K562 (cell line): ENCODE results near the gene DAPK1. TPM values are rescaled to one million over a fixed set of nuclear protein-coding genes. Genes with fewer than 3 reads are reported as not detected.

Experiments used
- ATAC-seq: fragments of 200-7000 bp; cut with Tn5 transposase; 3 replicates; pipeline ENCODE4 v1.9.1; 2020; ENCODE audit warnings: moderate library complexity
- BruUV-seq: library from RNA; stranded (reverse); fragments of 400-500 nt; replicated peaks from 2 replicates; lab custom pipeline; 2021; lab: Mats Ljungman, UMichigan
- CTCF ChIA-PET: fragments of 300-600 bp; formaldehyde crosslinking; extraction: SDS; loops from one replicate; lab custom pipeline; 2021; ENCODE audit warnings: low intra/inter-chr PET ratio; lab: Yijun Ruan, JAX
- POLR2A ChIA-PET: fragments of 300-600, 350-650 bp; sonication (Branson Sonifier 250); formaldehyde crosslinking; extraction: SDS; loops from one replicate; lab custom pipeline; 2021; ENCODE audit warnings: antibody characterized with exemption, inconsistent platforms; lab: Yijun Ruan, JAX
- DNase-seq, 4 experiments: peaks; one replicate each; pipeline versions ENCODE4 v3.0.0 to v3.0.0-alpha.2; 2011 to 2018; ENCODE audit warnings: low spot score in 3 of 4, mixed read lengths in 3 of 4; ENCODE audit errors: extremely low read depth in 1 of 4
- FAIRE-seq: peaks from 2 replicates; lab custom pipeline; 2011; peaks lifted over from hg19 to GRCh38; lab: Jason Lieb, UNC
- H2AFZ ChIP-seq: 2 replicates; pipeline ENCODE4 v1.6.0; 2011; ENCODE audit warnings: low read depth, low read length, control low read depth, inconsistent platforms
- H3K27ac ChIP-seq: fragments of 200-600 bp; 3 replicates; pipeline ENCODE4 v1.8.0; 2011; ENCODE audit warnings: low read depth, mild to moderate bottlenecking, control low read depth, inconsistent platforms, low read length, moderate library complexity, mixed read lengths; ENCODE audit errors: extremely low read depth
- H3K27me3 ChIP-seq, 2 experiments: fragments of 300-600 bp in 1 of 2; 2 replicates in 1 of 2; 3 replicates in 1 of 2; pipeline versions ENCODE4 v1.6.0 to v1.8.0; 2011; ENCODE audit warnings: inconsistent platforms in 2 of 2, low read length in 2 of 2, mild to moderate bottlenecking in 1 of 2, mixed read lengths in 1 of 2, moderate library complexity in 1 of 2; ENCODE audit not compliant: control insufficient read depth in 2 of 2, insufficient read depth in 2 of 2
- H3K36me3 ChIP-seq: fragments of 300-600 bp; 3 replicates; pipeline ENCODE4 v1.8.0; 2011; ENCODE audit warnings: mild to moderate bottlenecking, low read length, inconsistent platforms; ENCODE audit not compliant: control insufficient read depth, insufficient read depth
- H3K4me1 ChIP-seq, 2 experiments: fragments of 200-600 bp in 1 of 2; replicated peaks in 1 of 2; 2 replicates in 1 of 2; 3 replicates in 1 of 2; pipeline versions ENCODE4 v1.5.1 to v1.8.0; 2011; ENCODE audit warnings: inconsistent platforms in 2 of 2, low read length in 2 of 2, mild to moderate bottlenecking in 1 of 2, mixed read lengths in 1 of 2, moderate library complexity in 1 of 2; ENCODE audit not compliant: control insufficient read depth in 2 of 2, insufficient read depth in 2 of 2
- H3K4me2 ChIP-seq: 2 replicates; pipeline ENCODE4 v1.6.1; 2011; ENCODE audit warnings: low read length, control low read depth, inconsistent platforms, mixed read lengths; ENCODE audit not compliant: insufficient read depth
- H3K4me3 ChIP-seq: fragments of 200-600 bp; sonication (generic), shearing (Covaris generic); 2 replicates; pipeline ENCODE4 v1.5.1; 2016; ENCODE audit warnings: control low read depth, inconsistent platforms
- H3K79me2 ChIP-seq: fragments of 200-600 bp; 3 replicates; pipeline ENCODE4 v1.8.0; 2011; ENCODE audit warnings: low read length, inconsistent platforms; ENCODE audit not compliant: control insufficient read depth, insufficient read depth
- H3K9ac ChIP-seq, 2 experiments: 2 replicates each; pipeline versions ENCODE4 v1.6.0 to v1.6.1; 2011; ENCODE audit warnings: low read depth in 2 of 2, low read length in 2 of 2, control low read depth in 1 of 2, inconsistent platforms in 1 of 2, mild to moderate bottlenecking in 1 of 2, mixed read lengths in 1 of 2; ENCODE audit not compliant: insufficient read depth in 1 of 2
- H3K9me1 ChIP-seq: one replicate; pipeline ENCODE4 v1.6.0; 2011; ENCODE audit warnings: inconsistent platforms, mild to moderate bottlenecking, low read length, moderate library complexity; ENCODE audit not compliant: control insufficient read depth, insufficient read depth
- H3K9me3 ChIP-seq: replicated peaks from 2 replicates; pipeline ENCODE4 v1.5.1; 2011; ENCODE audit warnings: low read depth, low read length, inconsistent platforms; ENCODE audit not compliant: control insufficient read depth, insufficient read depth
- H4K20me1 ChIP-seq: replicated peaks from 2 replicates; pipeline ENCODE4 v1.6.1; 2011; ENCODE audit warnings: low read length, inconsistent platforms, mixed read lengths; ENCODE audit not compliant: control insufficient read depth, insufficient read depth
- RUNX1 ChIP-seq: sonication (generic); IDR thresholded peaks from 2 replicates; pipeline ENCODE4 v1.6.1; 2016; ENCODE audit warnings: antibody characterized with exemption, low read depth
- ZNF24 ChIP-seq: fragments of 450-650 bp; IDR thresholded peaks from 2 replicates; pipeline ENCODE4 v1.6.1; 2016
- ZNF696 ChIP-seq: fragments of 250-450 bp; sonication (Bioruptor Pico); conservative IDR thresholded peaks from 2 replicates; pipeline ENCODE4 v1.4.0; 2020; ENCODE audit warnings: mild to moderate bottlenecking, moderate library complexity
- WGBS: fragments of 100-300 bp; shearing (Covaris generic); methylation state at CpG from one replicate; pipeline ENCODE4 v1.1.6; 2016; ENCODE audit warnings: low coverage, mixed read lengths; ENCODE audit not compliant: insufficient coverage; ENCODE audit errors: missing lambda C conversion rate; 5-methylcytosine and 5-hydroxymethylcytosine counted together
- in situ Hi-C: fragments of 300-500 bp; cut with MboI; formaldehyde crosslinking; loops from 4 replicates; pipeline ENCODE4 v1.15.0; 2018; ENCODE audit warnings: inconsistent platforms, mixed read lengths
- intact Hi-C: fragments of 100-400 bp; cut with micrococcal nuclease; formaldehyde crosslinking; loops from 2 replicates; pipeline ENCODE4 v1.14.2; 2022
- polyA plus RNA-seq, 8 experiments: library from polyadenylated mRNA; depleted of rRNA in 4 of 8; stranded (reverse) in 5 of 8; unstranded in 3 of 8; fragments of >200 nt; fragmentation: Nextera tagmentation in 2 of 8; fragmentation: Illumina TruSeq in 1 of 8; extraction: Ambion mirVana in 2 of 8; extraction: Trizol in 1 of 8; gene quantifications; 2 replicates each; pipeline versions ENCODE4 v1.2.1 to v1.2.3, GENCODE V29; 2011 to 2014; ENCODE audit warnings: inconsistent platforms in 1 of 8, missing spikeins in 1 of 8
- total RNA-seq, 7 experiments: library from RNA; depleted of rRNA in 6 of 7; stranded (reverse); fragments of >200 nt in 6 of 7; fragmentation: Illumina TruSeq in 2 of 7; extraction: Trizol in 2 of 7; gene quantifications; 2 replicates each; pipeline versions ENCODE4 v1.2.1 to v1.2.3, GENCODE V29; 2011 to 2021; ENCODE audit warnings: low replicate concordance in 1 of 7
- TF ChIP-seq, protein P1 (sequence below), 2 experiments: IDR thresholded peaks; 2 replicates each; pipeline ENCODE4 v1.6.1; 2012; ENCODE audit warnings: improper control_type of control experiment in 2 of 2, low read depth in 2 of 2, low read length in 2 of 2, borderline replicate concordance in 1 of 2
- TF ChIP-seq, protein P2 (sequence below): sonication (generic); formaldehyde crosslinking; IDR thresholded peaks from 2 replicates; pipeline ENCODE4 v1.8.1; 2023; ENCODE audit warnings: mild to moderate bottlenecking, missing genetic modification reagents

DAPK1 gene
- total and polyA plus RNA-seq, 9 of the 15 experiments (the other 6 are each of a cell fraction or from before 2014, with no cell fraction given) = 1.7 to 26.4 (median 15.8) TPM

GRCh38 chr9:87630846-87631245 is 133.2 kb downstream of the DAPK1 start:
- H3K9me3 ChIP-seq = no peaks in the 10 kb centered on the region
- no TSS peak for BruUV-seq
- H4K20me1 ChIP-seq = no peaks in the 10 kb centered on the region
- H3K4me3 ChIP-seq = no peak overlapping the region
- no peak for ATAC-seq
- no peak for FAIRE-seq
- H3K4me1 ChIP-seq = no peaks in the 10 kb centered on the region
- intact Hi-C loops (no loop called here), in situ Hi-C loops (no loop called here)
- no peak overlapping the region for H3K9ac ChIP-seq
- 74% methylated on average over 3 of the region's 3 CpGs for whole genome bisulfite sequencing
- TF ChIP-seq, protein P1, sequence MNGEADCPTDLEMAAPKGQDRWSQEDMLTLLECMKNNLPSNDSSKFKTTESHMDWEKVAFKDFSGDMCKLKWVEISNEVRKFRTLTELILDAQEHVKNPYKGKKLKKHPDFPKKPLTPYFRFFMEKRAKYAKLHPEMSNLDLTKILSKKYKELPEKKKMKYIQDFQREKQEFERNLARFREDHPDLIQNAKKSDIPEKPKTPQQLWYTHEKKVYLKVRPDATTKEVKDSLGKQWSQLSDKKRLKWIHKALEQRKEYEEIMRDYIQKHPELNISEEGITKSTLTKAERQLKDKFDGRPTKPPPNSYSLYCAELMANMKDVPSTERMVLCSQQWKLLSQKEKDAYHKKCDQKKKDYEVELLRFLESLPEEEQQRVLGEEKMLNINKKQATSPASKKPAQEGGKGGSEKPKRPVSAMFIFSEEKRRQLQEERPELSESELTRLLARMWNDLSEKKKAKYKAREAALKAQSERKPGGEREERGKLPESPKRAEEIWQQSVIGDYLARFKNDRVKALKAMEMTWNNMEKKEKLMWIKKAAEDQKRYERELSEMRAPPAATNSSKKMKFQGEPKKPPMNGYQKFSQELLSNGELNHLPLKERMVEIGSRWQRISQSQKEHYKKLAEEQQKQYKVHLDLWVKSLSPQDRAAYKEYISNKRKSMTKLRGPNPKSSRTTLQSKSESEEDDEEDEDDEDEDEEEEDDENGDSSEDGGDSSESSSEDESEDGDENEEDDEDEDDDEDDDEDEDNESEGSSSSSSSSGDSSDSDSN (IDR thresholded peaks at IDR 0.05; ENCODE audit: borderline replicate concordance in 1 of 2, low read depth in 2 of 2, low read length in 2 of 2) = no peak
- TF ChIP-seq ZNF696 (CRISPR knock-in tag) = no peak
- no peak for TF ChIP-seq RUNX1
- no peak for TF ChIP-seq ZNF24
- TF ChIP-seq, protein P2, sequence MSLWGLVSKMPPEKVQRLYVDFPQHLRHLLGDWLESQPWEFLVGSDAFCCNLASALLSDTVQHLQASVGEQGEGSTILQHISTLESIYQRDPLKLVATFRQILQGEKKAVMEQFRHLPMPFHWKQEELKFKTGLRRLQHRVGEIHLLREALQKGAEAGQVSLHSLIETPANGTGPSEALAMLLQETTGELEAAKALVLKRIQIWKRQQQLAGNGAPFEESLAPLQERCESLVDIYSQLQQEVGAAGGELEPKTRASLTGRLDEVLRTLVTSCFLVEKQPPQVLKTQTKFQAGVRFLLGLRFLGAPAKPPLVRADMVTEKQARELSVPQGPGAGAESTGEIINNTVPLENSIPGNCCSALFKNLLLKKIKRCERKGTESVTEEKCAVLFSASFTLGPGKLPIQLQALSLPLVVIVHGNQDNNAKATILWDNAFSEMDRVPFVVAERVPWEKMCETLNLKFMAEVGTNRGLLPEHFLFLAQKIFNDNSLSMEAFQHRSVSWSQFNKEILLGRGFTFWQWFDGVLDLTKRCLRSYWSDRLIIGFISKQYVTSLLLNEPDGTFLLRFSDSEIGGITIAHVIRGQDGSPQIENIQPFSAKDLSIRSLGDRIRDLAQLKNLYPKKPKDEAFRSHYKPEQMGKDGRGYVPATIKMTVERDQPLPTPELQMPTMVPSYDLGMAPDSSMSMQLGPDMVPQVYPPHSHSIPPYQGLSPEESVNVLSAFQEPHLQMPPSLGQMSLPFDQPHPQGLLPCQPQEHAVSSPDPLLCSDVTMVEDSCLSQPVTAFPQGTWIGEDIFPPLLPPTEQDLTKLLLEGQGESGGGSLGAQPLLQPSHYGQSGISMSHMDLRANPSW (CRISPR knock-in tag) = no peak
- ChIA-PET POLR2A (no interaction called here), CTCF (no interaction called here)
- H3K36me3 ChIP-seq = no peaks in the 10 kb centered on the region
- H3K4me2 ChIP-seq = no peak overlapping the region
- H3K79me2 ChIP-seq = no peaks in the 10 kb centered on the region
- no peak overlapping the region for H3K27ac ChIP-seq
- DNase-seq = no peak
- H3K9me1 ChIP-seq = no peaks in the 10 kb centered on the region
- no peak overlapping the region for H2AFZ ChIP-seq
- H3K27me3 ChIP-seq = no peaks in the 10 kb centered on the region
